Astrocyte (in vitro differentiated cells and primary cell): ENCODE measurements around the gene RINL. TPM values are rescaled to one million over a fixed set of nuclear protein-coding genes. Genes with fewer than 3 reads are reported as not detected.

Source experiments
- DNase-seq: peaks from one replicate; pipeline ENCODE4 v3.0.0-alpha.2; 2010; ENCODE audit warnings: low read depth
- FAIRE-seq: peaks from 2 replicates; lab custom pipeline; 2011; peaks lifted over from hg19 to GRCh38; lab: Jason Lieb, UNC
- H2AFZ ChIP-seq: 2 replicates; pipeline ENCODE4 v1.6.0; 2012; ENCODE audit warnings: low read depth, low read length, inconsistent platforms
- H3K27ac ChIP-seq: 2 replicates; pipeline ENCODE4 v1.5.1; 2011; ENCODE audit warnings: low read depth, low read length, inconsistent platforms
- H3K27me3 ChIP-seq: 2 replicates; pipeline ENCODE4 v1.6.0; 2011; ENCODE audit warnings: low read length, inconsistent platforms; ENCODE audit not compliant: insufficient read depth
- H3K36me3 ChIP-seq: 2 replicates; pipeline ENCODE4 v1.5.1; 2011; ENCODE audit warnings: low read length, inconsistent platforms; ENCODE audit not compliant: insufficient read depth
- H3K4me1 ChIP-seq: 2 replicates; pipeline ENCODE4 v1.5.1; 2011; ENCODE audit warnings: low read length, inconsistent platforms; ENCODE audit not compliant: insufficient read depth
- H3K4me2 ChIP-seq: 2 replicates; pipeline ENCODE4 v1.6.0; 2012; ENCODE audit warnings: low read length, inconsistent platforms
- H3K4me3 ChIP-seq: 2 replicates; pipeline ENCODE4 v1.5.1; 2011; ENCODE audit warnings: low read depth, mild to moderate bottlenecking, low read length, inconsistent platforms; ENCODE audit not compliant: insufficient read depth
- H3K79me2 ChIP-seq: 2 replicates; pipeline ENCODE4 v1.6.0; 2012; ENCODE audit warnings: mild to moderate bottlenecking, low read length, inconsistent platforms; ENCODE audit not compliant: insufficient read depth
- H3K9ac ChIP-seq: 2 replicates; pipeline ENCODE4 v1.6.0; 2012; ENCODE audit warnings: mild to moderate bottlenecking, low read length, inconsistent platforms
- H3K9me3 ChIP-seq: 2 replicates; pipeline ENCODE4 v1.5.1; 2012; ENCODE audit warnings: low read depth, mild to moderate bottlenecking, low read length, inconsistent platforms; ENCODE audit not compliant: insufficient read depth
- H4K20me1 ChIP-seq: 2 replicates; pipeline ENCODE4 v1.6.0; 2012; ENCODE audit warnings: low read length, inconsistent platforms; ENCODE audit not compliant: insufficient read depth
- H3K27ac Mint-ChIP-seq: one replicate; pipeline ENCODE4 v1.8.0; 2021; ENCODE audit warnings: mild to moderate bottlenecking, mixed read lengths; ENCODE audit not compliant: unreplicated experiment
- H3K27me3 Mint-ChIP-seq: one replicate; pipeline ENCODE4 v1.8.0; 2021; ENCODE audit warnings: low read depth, mixed read lengths; ENCODE audit not compliant: unreplicated experiment
- H3K36me3 Mint-ChIP-seq: one replicate; pipeline ENCODE4 v1.8.0; 2021; ENCODE audit warnings: low read depth, mixed read lengths; ENCODE audit not compliant: unreplicated experiment
- H3K4me1 Mint-ChIP-seq: one replicate; pipeline ENCODE4 v1.8.0; 2021; ENCODE audit warnings: low read depth, mixed read lengths; ENCODE audit not compliant: unreplicated experiment
- H3K4me3 Mint-ChIP-seq: one replicate; pipeline ENCODE4 v1.8.0; 2021; ENCODE audit warnings: mild to moderate bottlenecking, moderate library complexity, mixed read lengths; ENCODE audit not compliant: unreplicated experiment
- H3K9me3 Mint-ChIP-seq: one replicate; pipeline ENCODE4 v1.8.0; 2021; ENCODE audit warnings: mild to moderate bottlenecking, mixed read lengths; ENCODE audit not compliant: unreplicated experiment
- CTCF ChIP-seq: IDR thresholded peaks from 2 replicates; pipeline ENCODE4 v1.5.1; 2011; ENCODE audit warnings: low read depth, mild to moderate bottlenecking, inconsistent platforms, low read length, moderate library complexity; ENCODE audit not compliant: insufficient read depth
- EZH2 ChIP-seq: IDR thresholded peaks from 2 replicates; pipeline ENCODE4 v1.6.1; 2012; ENCODE audit warnings: mild to moderate bottlenecking, low read length, inconsistent platforms; ENCODE audit not compliant: insufficient read depth
- total RNA-seq: library from RNA; stranded (reverse); gene quantifications from 2 replicates; pipeline ENCODE4 v1.2.1, GENCODE V29; 2021

The RINL gene
- total RNA-seq, 1 donor from 2014 or later, result 1.3 TPM

- Mint-ChIP-seq H3K9me3 (no peaks in the 10 kb centered on the region), H3K27ac (peak overlapping the region; percentile 94), H3K27me3 (no peaks in the 10 kb centered on the region), H3K36me3 (peaks cover 7% of the 10 kb centered on the region), H3K4me1 (peaks cover 9% of the 10 kb centered on the region), H3K4me3 (peak overlapping the region; percentile 94)
- H2AFZ ChIP-seq, result no peak overlapping the region
- peak overlapping the region; percentile 66 for H3K4me3 ChIP-seq
- H3K4me1 ChIP-seq, result peaks cover 21% of the 10 kb centered on the region
- FAIRE-seq, result no peak
- peak overlapping the region; percentile 92 for H3K9ac ChIP-seq
- no peak for TF ChIP-seq EZH2
- no peak for DNase-seq
- H3K36me3 ChIP-seq, result no peaks in the 10 kb centered on the region
- H3K79me2 ChIP-seq, result peaks cover 10% of the 10 kb centered on the region
- no peaks in the 10 kb centered on the region for H3K9me3 ChIP-seq
- peaks cover 9% of the 10 kb centered on the region for H4K20me1 ChIP-seq
- H3K27me3 ChIP-seq, result no peaks in the 10 kb centered on the region
- H3K4me2 ChIP-seq, result peak overlapping the region; percentile 86
- no peak overlapping the region for H3K27ac ChIP-seq
Measured at GRCh38 chr19:38853214-38853613, 24.9 kb downstream of the RINL start.

DNA sequence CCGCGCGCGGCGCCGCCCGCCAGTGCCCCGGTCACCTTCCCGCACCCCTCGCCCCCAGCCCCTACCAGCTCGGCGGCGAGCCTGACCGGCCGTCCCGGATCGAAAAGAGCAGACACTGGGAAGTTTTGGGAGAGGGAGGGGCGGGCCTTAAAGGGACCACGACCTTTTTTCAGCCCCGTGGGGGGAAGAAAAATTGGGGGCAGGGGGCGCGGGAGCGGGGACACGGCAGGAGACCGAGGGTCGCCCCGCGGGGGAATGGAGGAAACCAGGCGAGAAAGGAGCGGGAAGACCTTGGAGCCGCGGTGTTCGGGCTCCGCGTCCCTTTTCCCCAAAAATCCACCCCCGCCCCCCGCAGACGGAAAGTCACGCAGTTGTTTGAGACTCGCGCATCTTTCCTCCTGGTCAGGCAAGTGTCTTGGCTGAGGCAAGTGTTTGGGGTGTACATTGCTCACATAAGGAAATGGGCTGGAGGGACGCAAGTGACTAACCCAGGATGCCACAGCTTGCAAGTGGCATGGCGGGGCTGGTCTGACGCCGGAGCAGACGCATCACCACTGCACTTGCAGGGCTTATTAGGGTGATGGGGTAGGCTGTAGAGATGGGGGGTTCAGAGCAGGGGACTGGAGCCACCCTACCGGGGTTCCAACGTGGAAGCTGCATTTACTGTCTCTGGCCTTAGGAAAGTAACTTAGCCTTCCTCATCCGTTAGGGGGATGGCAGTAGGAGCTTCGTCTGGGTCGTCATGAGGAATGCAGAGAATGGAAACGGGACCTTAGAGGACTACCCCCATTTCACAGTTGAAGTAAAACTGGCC is 25.6 kb downstream of the RINL start:
- H3K4me2 ChIP-seq, result peak overlapping the region; percentile 86
- H3K36me3 Mint-ChIP-seq, result peaks cover 9% of the 10 kb centered on the region
- peaks cover 3% of the 10 kb centered on the region for H3K36me3 ChIP-seq
- TF ChIP-seq CTCF, result no peak
- TF ChIP-seq EZH2, result no peak
- peak overlapping the region; percentile 80 for H3K27ac ChIP-seq
- H3K9me3 Mint-ChIP-seq, result no peaks in the 10 kb centered on the region
- peak overlapping the region; percentile 92 for H3K9ac ChIP-seq
- no peaks in the 10 kb centered on the region for H3K9me3 ChIP-seq
- H2AFZ ChIP-seq, result peak overlapping the region; percentile 78
- peak overlapping the region; percentile 94 for H3K4me3 Mint-ChIP-seq
- peak overlapping the region; percentile 94 for H3K27ac Mint-ChIP-seq
- H3K27me3 ChIP-seq, result no peaks in the 10 kb centered on the region
- H3K4me1 ChIP-seq, result peaks cover 27% of the 10 kb centered on the region
- peaks cover 17% of the 10 kb centered on the region for H4K20me1 ChIP-seq
- H3K4me3 ChIP-seq, result peak overlapping the region; percentile 66
- H3K27me3 Mint-ChIP-seq, result no peaks in the 10 kb centered on the region
- peaks cover 15% of the 10 kb centered on the region for H3K4me1 Mint-ChIP-seq
- DNase-seq (peak; percentile 59), FAIRE-seq (no peak)
- peaks cover 17% of the 10 kb centered on the region for H3K79me2 ChIP-seq

- no peaks in the 10 kb centered on the region for H3K27me3 Mint-ChIP-seq
- peaks cover 21% of the 10 kb centered on the region for H3K4me1 Mint-ChIP-seq
- FAIRE-seq (no peak), DNase-seq (peak; percentile 73)
- peak overlapping the region; percentile 99 for H3K27ac Mint-ChIP-seq
- Histone ChIP-seq H4K20me1 (peaks cover 24% of the 10 kb centered on the region), H3K27me3 (no peaks in the 10 kb centered on the region), H3K4me3 (peak overlapping the region; percentile 66), H3K4me1 (peaks cover 30% of the 10 kb centered on the region), H3K9ac (peak overlapping the region; percentile 92), H3K36me3 (peaks cover 10% of the 10 kb centered on the region), H3K27ac (peak overlapping the region; percentile 80), H3K79me2 (peaks cover 24% of the 10 kb centered on the region), H2AFZ (peak overlapping the region; percentile 65), H3K9me3 (no peaks in the 10 kb centered on the region), H3K4me2 (peak overlapping the region; percentile 86)
- H3K9me3 Mint-ChIP-seq, result no peaks in the 10 kb centered on the region
- TF ChIP-seq EZH2 (no peak), CTCF (no peak)
- peaks cover 9% of the 10 kb centered on the region for H3K36me3 Mint-ChIP-seq
- peak overlapping the region; percentile 92 for H3K4me3 Mint-ChIP-seq
Measured at GRCh38 chr19:38851622-38852230, 26.3 kb downstream of the RINL start.
